Effector CD4-positive, alpha-beta T cell (primary cell): ENCODE results near the gene IL2RA.
"Not testable (repeated sequence)": the region's sequence is repeated elsewhere in the genome, so short reads cannot be mapped to it uniquely, and the experiment has no call there.

ENCODE experiments used
- DNase-seq: peaks from one replicate; pipeline ENCODE4 v3.0.0-alpha.2; 2020

IL2RA gene

GRCh38 chr10:6056411-6057135 is 5.6 kb downstream of the IL2RA start:
- no peak for DNase-seq

DNA sequence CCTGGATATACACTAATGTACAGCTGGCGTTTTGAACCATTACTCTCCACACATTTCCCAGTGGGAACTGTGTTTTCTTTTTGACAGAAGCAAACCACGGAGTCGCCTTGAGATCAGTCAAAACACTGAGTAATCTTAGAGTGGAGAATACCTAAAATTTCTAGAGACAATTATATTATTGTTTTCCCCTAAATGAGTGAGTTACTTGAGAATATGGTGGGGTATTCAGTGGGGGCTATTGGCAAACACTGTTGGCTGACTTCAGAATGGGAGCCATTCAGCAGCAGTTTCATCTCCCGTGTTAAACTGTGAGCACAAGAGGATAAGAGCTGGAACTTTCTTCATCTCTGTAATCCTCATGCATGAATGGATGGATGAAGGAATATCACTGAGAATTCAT is 6.2 kb downstream of the IL2RA start:
- no peak for DNase-seq

DNA sequence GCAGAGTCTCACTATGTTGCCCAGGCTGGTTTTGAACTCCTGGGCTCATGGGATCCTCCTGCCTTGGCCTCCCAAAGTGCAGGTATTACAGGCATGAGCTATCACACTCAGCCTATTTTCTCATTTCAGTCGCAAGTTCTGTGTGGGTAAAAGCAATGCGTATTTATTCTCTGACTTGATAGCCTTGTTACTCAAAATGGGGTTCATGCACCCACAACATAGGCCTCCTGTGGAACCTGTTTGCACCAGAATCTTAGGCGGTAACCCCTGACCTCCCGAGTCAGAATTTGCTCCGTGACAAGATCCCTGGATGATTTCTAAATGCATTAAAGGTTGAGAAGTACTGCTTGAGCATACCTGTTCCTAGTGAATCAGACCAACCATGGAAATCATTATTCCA is 7.3 kb downstream of the IL2RA start:
- no peak for DNase-seq

DNA sequence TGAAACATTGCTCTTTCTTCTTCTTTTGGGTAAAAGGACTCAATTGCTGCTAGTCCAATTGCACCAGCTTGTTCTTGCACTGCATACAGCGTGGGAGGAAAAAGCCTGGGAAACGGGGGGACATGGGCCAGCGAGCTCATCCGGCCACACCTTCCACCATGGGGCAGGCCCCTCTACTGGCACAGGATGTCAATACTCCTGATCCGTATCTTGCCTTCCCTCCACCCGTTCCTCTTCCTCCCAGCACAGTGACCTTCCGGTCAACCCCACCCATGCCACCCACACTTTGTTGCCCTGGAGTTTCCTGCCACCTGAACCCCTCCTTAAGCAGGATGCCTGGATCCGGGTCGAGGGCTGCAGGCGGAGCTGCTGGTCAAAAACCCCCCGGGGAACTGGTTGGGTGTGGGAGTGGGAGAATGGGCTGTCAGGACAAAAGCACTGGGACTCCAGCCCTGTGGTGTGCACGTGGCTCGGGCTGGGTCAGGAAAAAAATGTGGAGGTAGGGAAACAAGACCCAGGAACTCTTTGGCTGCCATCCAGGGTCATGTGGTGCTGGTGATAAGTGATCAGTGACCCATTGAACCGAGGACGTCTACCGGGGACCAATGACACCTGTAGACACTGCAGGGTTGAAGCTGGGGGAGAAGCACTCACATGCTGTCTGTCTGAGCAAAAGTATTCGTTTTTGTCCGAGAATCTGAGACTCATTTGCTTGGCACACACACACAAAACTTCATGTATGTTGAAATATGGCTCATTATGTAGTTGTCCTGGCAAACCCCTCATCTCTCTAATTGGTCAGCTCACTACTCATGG is 8.1 kb downstream of the IL2RA start:
- no peak for DNase-seq

GRCh38 chr10:6053303-6053702 is 8.9 kb downstream of the IL2RA start:
- DNase-seq, result no peak

- peak; percentile 70 for DNase-seq
Observed at GRCh38 chr10:6052247-6053221, 9.6 kb downstream of the IL2RA start.

DNA sequence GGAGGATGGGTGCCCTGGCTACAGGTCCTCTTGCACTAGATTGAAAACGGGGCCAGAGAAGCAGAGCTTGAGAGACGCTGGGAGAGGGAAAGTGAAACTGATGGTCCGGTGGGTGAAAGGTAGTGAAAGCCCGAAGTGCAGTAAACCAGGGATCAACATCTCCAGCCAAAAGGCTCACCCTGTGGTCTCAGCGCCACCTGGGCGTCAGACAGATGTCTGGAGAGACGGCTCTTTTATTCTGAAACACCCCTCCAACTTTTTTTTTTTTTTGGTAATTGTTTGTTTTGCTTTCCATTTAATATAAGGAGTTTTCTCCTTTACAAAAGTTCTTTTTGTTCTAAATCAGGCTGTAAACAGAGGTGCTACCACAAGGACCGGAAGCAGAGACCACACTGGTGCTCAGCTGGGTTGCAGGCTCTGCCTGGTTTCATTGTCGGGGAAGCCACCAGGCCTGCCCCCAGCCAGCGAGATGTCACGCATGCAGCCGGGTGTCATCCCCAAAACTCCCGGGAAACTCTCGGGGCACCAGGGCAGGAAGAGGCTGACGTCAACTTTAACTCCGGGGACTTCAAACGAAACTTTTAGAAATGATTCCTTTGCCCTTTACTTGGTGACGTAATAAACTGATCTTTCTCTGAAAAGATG is 11.2 kb downstream of the IL2RA start:
- peak; percentile 90 for DNase-seq

GRCh38 chr10:6049031-6049400 is 13.2 kb downstream of the IL2RA start:
- DNase-seq, result no peak

DNA sequence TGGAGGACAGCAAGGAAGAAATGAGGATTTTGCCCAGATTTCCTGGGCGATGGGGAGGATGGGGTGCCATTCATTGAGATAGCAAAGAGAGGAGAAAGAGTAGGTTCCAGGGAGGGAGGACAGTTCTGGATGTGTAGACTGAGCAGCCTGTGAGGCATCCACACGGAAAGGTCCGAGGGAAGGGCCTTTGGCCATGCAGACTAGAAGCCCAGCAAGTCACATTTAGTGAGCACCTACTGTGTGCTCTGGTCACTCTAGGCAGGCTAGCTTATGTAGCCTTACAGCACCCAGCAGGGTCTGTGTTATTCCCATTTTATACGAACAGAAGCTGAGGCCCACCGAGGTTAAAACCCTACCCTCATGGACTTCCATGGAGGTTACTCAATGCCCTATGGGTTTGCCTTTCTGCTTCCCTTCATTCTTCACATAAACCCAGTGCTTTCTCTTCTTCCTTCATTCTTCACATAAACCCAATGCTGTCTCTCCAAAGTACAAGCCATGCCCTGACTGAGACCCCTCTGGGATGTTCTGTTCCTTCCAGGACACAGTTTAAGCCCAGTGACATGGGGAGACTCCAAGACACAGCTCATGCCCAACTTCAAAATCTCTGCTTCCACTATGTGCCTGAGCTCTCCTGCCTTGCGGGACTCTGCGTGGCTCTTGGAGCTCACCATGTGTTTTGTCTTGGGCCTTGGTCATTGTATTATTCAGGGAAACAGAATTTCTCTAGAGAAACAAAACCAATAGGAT is 13.7 kb downstream of the IL2RA start:
- DNase-seq, result no peak

DNA sequence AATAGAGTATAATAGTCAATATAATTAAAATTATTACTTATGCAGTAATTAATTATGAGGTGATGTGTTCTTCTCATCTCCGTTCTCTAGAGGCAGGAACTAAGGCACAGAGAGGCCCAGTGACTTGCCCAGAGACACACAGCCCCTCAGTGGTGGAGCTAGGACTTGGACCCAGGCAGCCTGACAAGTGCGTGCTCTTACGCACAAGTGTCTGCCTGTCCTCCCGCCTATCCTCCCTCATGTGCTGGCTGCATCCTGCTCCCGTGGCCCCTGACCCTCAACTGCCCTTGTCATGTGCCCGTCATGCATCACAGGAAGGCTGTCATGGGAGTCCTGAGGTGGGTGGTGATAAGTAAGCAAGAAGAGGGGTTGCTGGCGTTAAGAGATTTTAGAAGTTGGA is 14.3 kb downstream of the IL2RA start:
- DNase-seq, result no peak

DNA sequence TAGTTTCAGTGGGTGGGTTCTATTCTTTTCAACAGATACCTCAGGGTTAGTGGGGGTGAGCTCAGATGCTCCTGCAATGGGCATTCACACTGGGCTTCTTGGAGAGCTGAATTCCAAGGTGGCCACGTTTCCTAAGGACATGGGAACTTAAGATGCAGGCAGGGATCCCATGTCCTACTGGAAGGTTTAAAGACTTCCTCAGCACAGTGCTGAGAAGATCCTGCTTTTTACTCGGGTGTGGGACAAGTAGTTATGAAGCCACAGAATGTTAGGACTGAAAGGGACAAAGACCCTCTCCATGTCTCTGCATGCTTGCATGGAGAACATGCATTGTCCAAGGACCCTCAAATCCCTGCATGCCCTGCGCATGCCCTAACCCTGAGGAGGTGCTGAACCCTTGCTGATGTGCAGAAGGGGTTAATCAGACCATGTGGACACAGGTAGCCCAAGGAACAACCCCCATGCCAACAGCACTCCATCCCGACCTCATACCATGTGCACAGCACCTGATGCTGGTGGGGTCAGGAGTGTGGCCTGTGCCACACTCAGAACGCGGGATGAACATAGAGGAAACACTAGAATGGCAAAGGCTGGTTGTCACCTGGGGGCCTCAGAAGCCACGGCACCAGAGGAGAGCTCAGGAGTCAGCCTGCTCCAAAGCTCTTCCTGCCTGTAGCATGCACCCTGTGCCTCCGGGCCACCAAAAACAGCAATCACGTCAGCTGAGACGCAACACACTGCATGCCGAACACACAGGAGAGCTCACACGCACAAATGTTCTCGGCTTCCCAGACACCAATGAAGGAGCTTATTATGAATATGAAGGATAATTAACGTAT is 15.2 kb downstream of the IL2RA start:
- DNase-seq, result no peak

GRCh38 chr10:6045878-6046772 is 16.0 kb downstream of the IL2RA start:
- no peak for DNase-seq

GRCh38 chr10:6045314-6045848 is 16.8 kb downstream of the IL2RA start:
- no peak for DNase-seq

GRCh38 chr10:6044751-6045313 is 17.3 kb downstream of the IL2RA start:
- DNase-seq, result no peak

DNA sequence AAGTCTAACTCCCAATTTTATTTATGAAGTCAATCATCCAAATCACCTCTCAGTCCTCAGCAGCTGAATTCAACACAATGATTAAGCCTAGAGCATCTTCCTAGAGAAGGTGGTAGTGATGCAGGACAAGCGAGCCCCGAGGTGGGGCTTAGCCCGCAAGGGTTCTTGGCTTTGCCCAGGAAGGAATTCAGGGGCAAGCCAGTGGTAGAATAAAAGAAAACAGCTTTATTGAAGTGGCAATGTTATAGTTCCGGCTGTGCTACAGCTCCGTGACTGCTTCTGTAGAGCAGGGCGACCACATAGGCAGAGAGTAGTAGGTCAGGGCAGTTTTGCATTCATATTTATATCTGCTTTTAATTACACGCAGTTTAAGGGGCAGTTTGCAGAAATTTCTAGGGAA is 18.1 kb downstream of the IL2RA start:
- no peak for DNase-seq

DNA sequence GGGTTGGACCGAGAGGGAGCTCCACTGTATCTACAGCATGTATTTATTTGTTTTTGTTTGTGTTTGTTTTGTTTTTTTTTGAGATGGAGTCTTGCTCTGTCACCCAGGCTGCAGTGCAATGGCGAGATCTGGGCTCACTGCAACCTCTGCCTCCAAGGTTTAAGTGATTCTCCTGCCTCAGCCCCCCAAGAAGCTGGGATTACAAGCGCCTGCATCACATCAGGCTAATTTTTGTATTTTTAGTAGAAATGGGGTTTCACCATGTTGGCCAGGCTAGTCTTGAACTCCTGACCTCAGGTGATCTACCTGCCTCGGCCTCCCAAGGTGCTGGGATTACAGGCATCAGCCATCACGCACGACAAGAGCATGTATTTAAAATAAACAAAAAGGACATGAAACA is 18.8 kb downstream of the IL2RA start:
- DNase-seq, result not testable (repeated sequence)

- DNase-seq, result no peak
Observed at GRCh38 chr10:6040205-6040604, 22.0 kb downstream of the IL2RA start.

DNA sequence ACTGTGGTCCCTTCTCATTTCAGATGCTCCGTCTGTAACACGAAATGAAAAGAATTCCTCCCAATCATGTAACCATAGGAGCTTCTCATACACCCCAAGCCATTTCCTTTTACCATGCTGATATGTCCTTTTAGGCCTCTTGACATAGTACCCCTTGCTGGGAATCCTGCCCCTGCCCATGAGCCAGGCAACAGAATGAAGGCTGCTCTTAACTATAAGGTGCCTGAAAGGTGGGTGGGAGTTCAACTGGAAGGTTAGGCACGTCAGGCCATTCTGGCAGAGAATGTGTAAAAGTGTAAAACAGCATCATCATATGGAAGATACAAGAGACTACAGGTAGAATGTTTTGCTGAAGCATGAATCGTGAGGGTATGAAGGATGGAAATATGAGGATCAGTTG is 22.5 kb downstream of the IL2RA start:
- no peak for DNase-seq

GRCh38 chr10:6038071-6038631 is 24.0 kb downstream of the IL2RA start:
- peak; percentile 27 for DNase-seq
